ENCODE results near the gene EDDM13.

DNA sequence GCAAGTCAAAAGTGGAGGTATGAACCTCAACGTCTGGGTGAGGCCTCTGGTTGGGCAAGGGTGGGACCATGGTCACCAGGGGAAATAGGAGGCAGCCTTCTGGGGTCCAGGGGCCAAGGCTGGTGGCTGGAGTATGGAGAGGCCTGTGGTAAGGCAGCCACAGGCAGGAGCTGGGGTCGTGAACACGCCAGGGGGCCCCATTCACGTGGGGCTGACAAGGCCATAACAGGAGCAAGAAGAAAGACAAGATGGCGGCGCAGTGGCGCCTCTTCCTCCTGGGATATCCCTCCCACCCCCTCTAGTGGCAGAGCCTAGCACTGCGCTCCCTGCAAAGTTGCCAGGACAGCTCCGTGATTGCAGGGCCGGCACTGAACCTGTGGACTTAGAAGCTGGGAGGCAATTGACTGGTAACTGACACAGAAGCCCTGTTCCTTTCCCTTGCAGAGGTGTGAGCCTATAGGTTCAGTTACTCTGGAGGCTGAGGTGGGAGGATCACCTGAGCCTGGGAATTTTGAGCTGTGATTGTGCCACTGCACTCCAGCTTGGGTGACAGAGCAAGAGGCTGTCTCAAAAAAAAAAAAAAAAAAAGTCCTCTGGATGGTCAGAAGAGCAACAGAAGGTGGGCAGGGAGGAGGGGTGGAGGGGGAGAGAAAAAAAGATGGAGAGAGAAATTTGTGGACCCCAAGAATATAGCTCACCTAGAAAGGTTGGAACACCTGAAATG is 19.7 kb upstream of the EDDM13 start:
- TF ChIP-seq CTCF (IDR thresholded peaks at IDR 0.05) (peak; percentile 68 to 87 (median 79)), POLR2A (IDR thresholded peaks at IDR 0.05) (no peak)

Measured in testis (tissue), 2 donors.